Renal cortex interstitium (tissue), 11 donors: ENCODE measurements around the gene IGIP. TPM values are rescaled to one million over a fixed set of nuclear protein-coding genes. Genes with fewer than 3 reads are reported as not detected.

Experiments used
- DNase-seq, 11 donors: peaks; one replicate each; pipeline ENCODE4 v3.0.0-alpha.2; 2013; ENCODE audit warnings: low read depth in 9 of 11, low spot score in 4 of 11; ENCODE audit errors: extremely low read depth in 1 of 11
- polyA plus RNA-seq, 3 donors: library from polyadenylated mRNA; unstranded; fragments of 120-200 nt; gene quantifications; one replicate each; pipeline ENCODE4 v1.2.1, GENCODE V29; 2013; ENCODE audit not compliant: insufficient read length in 3 of 3

IGIP gene
- polyA plus RNA-seq, 3 donors: 5.9 to 8.4 (median 6.8) TPM

DNA sequence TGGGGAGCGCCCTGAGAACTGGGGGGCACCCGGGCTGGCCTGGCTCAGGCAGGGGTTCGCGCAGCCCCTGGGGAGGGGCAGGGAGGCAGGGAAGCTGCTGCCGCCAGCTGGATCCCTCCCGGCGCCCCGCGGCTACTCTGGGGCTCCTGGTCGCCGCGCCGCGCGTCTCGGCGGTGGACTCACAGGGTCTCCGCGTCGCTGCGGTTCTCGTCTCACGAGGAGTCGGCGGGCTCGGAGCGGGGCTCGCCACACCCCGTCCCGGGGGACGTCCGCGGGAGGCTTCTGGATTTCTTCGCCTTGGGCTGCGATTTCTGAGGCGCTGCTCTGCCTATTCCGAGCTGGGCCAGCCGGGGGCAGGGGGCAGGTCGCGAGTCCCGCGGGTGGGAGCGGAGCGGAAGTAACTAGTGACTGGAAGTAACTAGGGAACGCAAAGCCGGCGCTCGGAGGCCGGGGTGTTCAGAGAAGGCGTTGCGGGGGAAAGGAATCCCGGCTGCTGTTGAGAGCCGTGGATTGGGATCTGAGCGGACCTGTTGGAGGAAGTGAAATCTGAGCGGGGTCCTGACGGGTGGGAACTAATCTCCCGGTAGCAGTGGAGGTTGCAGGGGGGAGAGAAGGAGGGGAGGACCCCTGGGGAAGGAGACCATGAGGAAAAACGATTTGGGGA is 49.8 kb downstream of the IGIP start:
- DNase-seq: peak; percentile 44 to 73 (median 56)

DNA sequence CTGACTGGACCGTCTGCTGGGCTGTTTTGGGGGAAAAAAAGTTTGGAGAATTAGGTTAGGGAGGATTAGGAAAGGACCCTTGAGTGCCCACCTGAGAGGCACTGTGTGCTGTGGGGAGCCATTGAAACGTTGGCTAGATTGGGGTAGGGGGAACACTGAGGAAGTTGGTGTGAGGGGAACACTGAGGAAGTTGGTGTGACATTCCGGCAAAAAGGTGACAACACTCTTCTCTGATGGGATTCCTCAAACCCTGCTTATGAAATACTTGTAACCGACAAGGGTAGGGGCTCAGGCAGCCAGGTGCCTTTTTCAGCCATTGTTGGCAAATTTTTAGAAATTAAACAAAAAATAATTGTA is 50.3 kb downstream of the IGIP start:
- DNase-seq: no peak

DNA sequence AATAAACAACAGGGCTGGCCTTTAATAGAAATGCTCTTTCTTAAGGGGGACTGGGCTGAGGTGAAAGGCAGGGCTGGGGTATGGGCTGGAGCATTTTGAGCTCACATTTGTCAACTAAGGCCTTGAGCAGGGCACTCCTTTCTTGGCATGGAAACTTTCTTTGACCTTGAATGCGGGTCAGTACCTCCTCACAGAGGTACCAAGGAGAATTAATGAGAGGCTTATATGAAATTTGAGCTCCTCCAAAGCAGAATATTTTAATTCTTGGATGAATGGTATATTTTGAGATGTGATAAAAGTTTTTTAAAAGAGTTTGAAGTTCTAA is 52.3 kb downstream of the IGIP start:
- DNase-seq: no peak

DNA sequence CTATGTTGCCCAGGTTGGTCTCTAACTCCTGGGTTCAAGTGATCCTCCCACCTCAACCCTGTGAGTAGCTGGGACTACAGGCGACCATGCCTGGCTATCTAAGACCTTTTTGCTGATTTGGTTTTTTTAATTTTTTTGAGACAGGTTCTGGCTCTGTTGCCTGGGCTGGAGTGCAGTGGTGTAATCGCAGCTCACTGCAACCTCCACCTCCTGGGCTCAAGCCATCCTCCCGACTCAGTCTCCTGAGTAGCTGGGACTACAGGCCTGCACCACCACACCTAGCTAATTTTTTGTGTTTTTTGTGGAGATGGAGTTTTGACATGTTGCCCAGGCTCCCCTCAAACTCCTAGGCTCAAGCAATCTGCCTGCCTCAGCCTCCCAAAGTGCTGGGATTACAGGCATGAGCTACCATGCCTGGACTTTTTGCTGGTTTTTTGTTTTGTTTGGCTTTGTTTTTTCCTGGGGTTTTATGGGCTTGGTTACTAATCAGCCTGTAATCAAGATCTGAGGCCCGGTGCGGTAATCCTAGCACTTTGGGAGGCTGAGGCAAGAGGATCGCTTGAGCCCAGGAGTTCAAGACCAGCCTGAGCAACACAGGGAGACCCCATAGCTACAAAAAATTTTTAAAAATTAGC is 52.9 kb downstream of the IGIP start:
- DNase-seq: no peak

Other genes with a start within 250 kb of the IGIP start
- 1 to 10 TPM; 1.3 to 1.9 (median 1.7) TPM for gene NRG2, start 82.6 kb upstream of the IGIP start, polyA plus RNA-seq
- gene PURA, start 11.8 kb upstream of the IGIP start, polyA plus RNA-seq: 10 to 100 TPM; 11.8 to 15.6 (median 11.9) TPM
- gene CYSTM1, start 49.3 kb downstream of the IGIP start, polyA plus RNA-seq: 10 to 100 TPM; 51.3 to 89.7 (median 63.8) TPM
- 100 to 1,000 TPM in 2 of 3 donors, 10 to 100 TPM in 1; 86.6 to 116 (median 114) TPM for gene PFDN1, start 177.2 kb downstream of the IGIP start, polyA plus RNA-seq
- 10 to 100 TPM in 2 of 3 donors, 1 to 10 TPM in 1; 9.9 to 13.3 (median 12.6) TPM for gene HBEGF, start 220.7 kb downstream of the IGIP start, polyA plus RNA-seq
- 10 to 100 TPM; 11.7 to 43.4 (median 13.6) TPM for gene SLC4A9, start 234.3 kb downstream of the IGIP start, polyA plus RNA-seq